ENCODE measurements around the gene SURF6.
"Not testable (repeated sequence)": the region's sequence is repeated elsewhere in the genome, so short reads cannot be mapped to it uniquely, and the experiment has no call there.

The SURF6 gene

GRCh38 chr9:133335924-133336811 lies at the start of gene SURF6:
SURF6 (minus strand) TSS chr9:133336188; CDS start chr9:133336132, 56 bp downstream.
- peak; percentile 92 for DNase-seq (ENCODE audit: low read depth)

- DNase-seq (ENCODE audit: low read depth) = no peak
These were observed 49.5 kb upstream of the SURF6 start for GRCh38 chr9:133385452-133385851.

GRCh38 chr9:133384736-133385321 lies 48.8 kb upstream of the SURF6 start:
- no peak for DNase-seq (ENCODE audit: low read depth)

GRCh38 chr9:133383438-133383837 lies 47.5 kb upstream of the SURF6 start:
- no peak for DNase-seq (ENCODE audit: low read depth)

GRCh38 chr9:133382507-133383141 lies 46.6 kb upstream of the SURF6 start:
- DNase-seq (ENCODE audit: low read depth) = no peak

- no peak for DNase-seq (ENCODE audit: low read depth)
These were observed 44.7 kb upstream of the SURF6 start for GRCh38 chr9:133380734-133381133.

GRCh38 chr9:133379153-133380086 lies 43.4 kb upstream of the SURF6 start:
- DNase-seq (ENCODE audit: low read depth) = no peak

GRCh38 chr9:133378408-133378962 lies 42.5 kb upstream of the SURF6 start:
- DNase-seq (ENCODE audit: low read depth) = no peak

GRCh38 chr9:133377721-133378216 lies 41.8 kb upstream of the SURF6 start:
- peak; percentile 26 for DNase-seq (ENCODE audit: low read depth)

- not testable (repeated sequence) for DNase-seq (ENCODE audit: low read depth)
These were observed 41.3 kb upstream of the SURF6 start for GRCh38 chr9:133377280-133377679.

GRCh38 chr9:133375724-133376654 lies 40.0 kb upstream of the SURF6 start, which contains the start of the genes STKLD1 and SURF4:
STKLD1 (plus strand) TSS chr9:133376366; CDS start chr9:133376474, 108 bp downstream.
SURF4 (minus strand) TSS chr9:133376060; CDS start chr9:133375969, 91 bp downstream.
- peak; percentile 97 for DNase-seq (ENCODE audit: low read depth)

GRCh38 chr9:133375116-133375723 lies 39.2 kb upstream of the SURF6 start:
- DNase-seq (ENCODE audit: low read depth) = peak; percentile 46

GRCh38 chr9:133374612-133375115 lies 38.7 kb upstream of the SURF6 start:
- peak; percentile 73 for DNase-seq (ENCODE audit: low read depth)

GRCh38 chr9:133372144-133372543 lies 36.2 kb upstream of the SURF6 start:
- DNase-seq (ENCODE audit: low read depth) = no peak

- DNase-seq (ENCODE audit: low read depth) = peak; percentile 38
These were observed 35.3 kb upstream of the SURF6 start for GRCh38 chr9:133371261-133371711.

- DNase-seq (ENCODE audit: low read depth) = no peak
These were observed 34.7 kb upstream of the SURF6 start for GRCh38 chr9:133370685-133371084.

- DNase-seq (ENCODE audit: low read depth) = no peak
These were observed 33.9 kb upstream of the SURF6 start for GRCh38 chr9:133369933-133370332.

- DNase-seq (ENCODE audit: low read depth) = no peak
These were observed 33.4 kb upstream of the SURF6 start for GRCh38 chr9:133369422-133369821.

- DNase-seq (ENCODE audit: low read depth) = peak; percentile 19
These were observed 32.4 kb upstream of the SURF6 start for GRCh38 chr9:133368249-133368881.

Measured in iris pigment epithelial cell (primary cell).